ENCODE results near the gene ITFG1.
"Not testable (repeated sequence)": the region's sequence is repeated elsewhere in the genome, so short reads cannot be mapped to it uniquely, and the experiment has no call there.

ITFG1 gene

GRCh38 chr16:47228241-47228640, 232.6 kb downstream of the ITFG1 start:
- no peak for DNase-seq (ENCODE audit: extremely low spot score)
- ChIA-PET POLR2A (no interaction called here), CTCF (no interaction called here)
- no peak for TF ChIP-seq CTCF (IDR thresholded peaks at IDR 0.05; ENCODE audit: control extremely low read depth, extremely low read depth, low read depth, missing control alignments)

GRCh38 chr16:47213761-47214440, 247.0 kb downstream of the ITFG1 start:
- no peak for DNase-seq (ENCODE audit: extremely low spot score)
- ChIA-PET CTCF (interaction anchor here (0.9 kb wide), 1 partner anchor 35 kb away, joined by 3 read pairs; no protein-coding TSS in a partner anchor), POLR2A (no interaction called here)
- no peak for TF ChIP-seq CTCF (IDR thresholded peaks at IDR 0.05; ENCODE audit: control extremely low read depth, extremely low read depth, low read depth, missing control alignments)

- DNase-seq (ENCODE audit: extremely low spot score) = no peak
- ChIA-PET CTCF (no interaction called here), POLR2A (no interaction called here)
- TF ChIP-seq CTCF (IDR thresholded peaks at IDR 0.05; ENCODE audit: control extremely low read depth, extremely low read depth, low read depth, missing control alignments) = no peak
Measured at GRCh38 chr16:47211218-47211617, 249.6 kb downstream of the ITFG1 start.

- ChIA-PET CTCF (interaction anchor here (0.9 to 2.5 kb wide), 8 partner anchors 12 to 960 kb away, joined by 3 to 11 read pairs (median 4); partner anchors contain the start of gene NETO2), POLR2A (no interaction called here)
- DNase-seq (ENCODE audit: extremely low spot score) = no peak
- TF ChIP-seq CTCF (IDR thresholded peaks at IDR 0.05; ENCODE audit: control extremely low read depth, extremely low read depth, low read depth, missing control alignments) = peak; percentile 23
Measured at GRCh38 chr16:47204736-47205504, 255.9 kb downstream of the ITFG1 start.

- POLR2A ChIA-PET; DNase-seq (ENCODE audit: extremely low spot score): not testable (repeated sequence)
- CTCF ChIA-PET = interaction anchor here (1.1 to 1.6 kb wide), 2 partner anchors 18 to 59 kb away, joined by 4 to 7 read pairs; partner anchors contain the start of gene NETO2
Measured at GRCh38 chr16:47203433-47203832, 257.4 kb downstream of the ITFG1 start.

- ChIA-PET CTCF (interaction anchor here (1.1 to 2.2 kb wide), 2 partner anchors 10 to 23 kb away, joined by 3 to 6 read pairs; no protein-coding TSS in a partner anchor), POLR2A (no interaction called here)
- TF ChIP-seq CTCF (IDR thresholded peaks at IDR 0.05; ENCODE audit: control extremely low read depth, extremely low read depth, low read depth, missing control alignments) = no peak
- DNase-seq (ENCODE audit: extremely low spot score) = no peak
Measured at GRCh38 chr16:47198180-47198575, 262.7 kb downstream of the ITFG1 start.
